Measurements from ENCODE around the gene AGBL4.
A peak's percentile ranks its signal among the peaks of the same experiment; 100 is the strongest.

The AGBL4 gene

GRCh38 chr1:48596046-48596445 is 1427.7 kb downstream of the AGBL4 start:
- Histone ChIP-seq H4K20me1 (no peaks in the 10 kb centered on the region), H3K9ac (no peak overlapping the region), H3K27ac (no peak overlapping the region), H3K4me2 (no peak overlapping the region), H3K4me3 (no peak overlapping the region), H3K27me3 (no peaks in the 10 kb centered on the region), H3K36me3 (no peaks in the 10 kb centered on the region), H3K4me1 (peaks cover 6% of the 10 kb centered on the region; the same call in 1 of the 2 replicates), H3K9me3 (no peaks in the 10 kb centered on the region)
- no peak for TF ChIP-seq Cebpa-rat (IDR thresholded peaks at IDR 0.05)

GRCh38 chr1:48595613-48596012 is 1428.1 kb downstream of the AGBL4 start:
- Histone ChIP-seq H4K20me1 (no peaks in the 10 kb centered on the region), H3K27ac (no peak overlapping the region), H3K4me3 (no peak overlapping the region), H3K27me3 (no peaks in the 10 kb centered on the region), H3K4me1 (peaks cover 6% of the 10 kb centered on the region; the same call in 1 of the 2 replicates), H3K4me2 (no peak overlapping the region), H3K9me3 (no peaks in the 10 kb centered on the region), H3K9ac (no peak overlapping the region), H3K36me3 (no peaks in the 10 kb centered on the region)
- TF ChIP-seq Cebpa-rat (IDR thresholded peaks at IDR 0.05), result no peak

- no peak overlapping the region for H3K27ac ChIP-seq
- H3K9me3 ChIP-seq, result no peaks in the 10 kb centered on the region
- no peaks in the 10 kb centered on the region for H3K36me3 ChIP-seq
- no peak overlapping the region for H3K4me3 ChIP-seq
- TF ChIP-seq Cebpa-rat (IDR thresholded peaks at IDR 0.05), result no peak
- peaks cover 10% of the 10 kb centered on the region; the same call in 1 of the 2 replicates for H3K4me1 ChIP-seq
- no peaks in the 10 kb centered on the region for H3K27me3 ChIP-seq
- no peak overlapping the region for H3K9ac ChIP-seq
- H4K20me1 ChIP-seq, result no peaks in the 10 kb centered on the region
- H3K4me2 ChIP-seq, result no peak overlapping the region
These were observed 1431.4 kb downstream of the AGBL4 start for GRCh38 chr1:48592330-48592729.

- no peaks in the 10 kb centered on the region for H3K9me3 ChIP-seq
- H3K27ac ChIP-seq, result no peak overlapping the region
- no peaks in the 10 kb centered on the region for H3K27me3 ChIP-seq
- H3K9ac ChIP-seq, result no peak overlapping the region
- no peak overlapping the region for H3K4me2 ChIP-seq
- no peaks in the 10 kb centered on the region for H3K36me3 ChIP-seq
- H3K4me1 ChIP-seq, result peaks cover 9% of the 10 kb centered on the region; the same call in 1 of the 2 replicates
- no peaks in the 10 kb centered on the region for H4K20me1 ChIP-seq
- TF ChIP-seq Cebpa-rat (IDR thresholded peaks at IDR 0.05), result no peak
- H3K4me3 ChIP-seq, result no peak overlapping the region
These were observed 1432.6 kb downstream of the AGBL4 start for GRCh38 chr1:48591181-48591580.

- H3K9ac ChIP-seq, result no peak overlapping the region
These were observed 1435.7 kb downstream of the AGBL4 start for GRCh38 chr1:48588061-48588460.

GRCh38 chr1:48582408-48582807 is 1441.3 kb downstream of the AGBL4 start:
- no peak for TF ChIP-seq Cebpa-rat (IDR thresholded peaks at IDR 0.05)
- Histone ChIP-seq H3K9me3 (no peaks in the 10 kb centered on the region), H3K36me3 (no peaks in the 10 kb centered on the region), H3K27me3 (no peaks in the 10 kb centered on the region), H4K20me1 (no peaks in the 10 kb centered on the region), H3K4me3 (no peak overlapping the region), H3K9ac (no peak overlapping the region), H3K27ac (no peak overlapping the region), H3K4me1 (peaks cover 7% of the 10 kb centered on the region), H3K4me2 (no peak overlapping the region)

More at GRCh38 chr1:48588061-48588460, 1435.7 kb downstream of the AGBL4 start:
- H3K36me3 ChIP-seq, result no peaks in the 10 kb centered on the region
- H3K4me2 ChIP-seq, result no peak overlapping the region
- no peak for TF ChIP-seq Cebpa-rat (IDR thresholded peaks at IDR 0.05)
- H3K27me3 ChIP-seq, result no peaks in the 10 kb centered on the region
- H3K4me3 ChIP-seq, result no peak overlapping the region
- no peaks in the 10 kb centered on the region for H4K20me1 ChIP-seq
- no peaks in the 10 kb centered on the region for H3K9me3 ChIP-seq
- no peak overlapping the region for H3K27ac ChIP-seq
- H3K4me1 ChIP-seq, result peaks cover 5% of the 10 kb centered on the region; the same call in 1 of the 2 replicates

- peaks cover 7% of the 10 kb centered on the region for H3K4me1 ChIP-seq
- H3K36me3 ChIP-seq, result no peaks in the 10 kb centered on the region
- H3K9ac ChIP-seq, result no peak overlapping the region
- no peak for TF ChIP-seq Cebpa-rat (IDR thresholded peaks at IDR 0.05)
- H3K4me2 ChIP-seq, result no peak overlapping the region
- H3K27ac ChIP-seq, result no peak overlapping the region
- H4K20me1 ChIP-seq, result no peaks in the 10 kb centered on the region
- no peaks in the 10 kb centered on the region for H3K9me3 ChIP-seq
- no peak overlapping the region for H3K4me3 ChIP-seq
- H3K27me3 ChIP-seq, result no peaks in the 10 kb centered on the region
These were observed 1442.5 kb downstream of the AGBL4 start for GRCh38 chr1:48581270-48581669.

GRCh38 chr1:48576565-48576964 is 1447.2 kb downstream of the AGBL4 start:
- Histone ChIP-seq H3K4me2 (no peak overlapping the region), H4K20me1 (no peaks in the 10 kb centered on the region), H3K9me3 (no peaks in the 10 kb centered on the region), H3K4me1 (peaks cover 40% of the 10 kb centered on the region), H3K27ac (no peak overlapping the region), H3K27me3 (no peaks in the 10 kb centered on the region), H3K36me3 (no peaks in the 10 kb centered on the region), H3K4me3 (no peak overlapping the region), H3K9ac (no peak overlapping the region)
- TF ChIP-seq Cebpa-rat (IDR thresholded peaks at IDR 0.05), result no peak

GRCh38 chr1:48572646-48573258 is 1451.0 kb downstream of the AGBL4 start:
- Histone ChIP-seq H3K4me1 (peaks cover 38% of the 10 kb centered on the region), H4K20me1 (no peaks in the 10 kb centered on the region), H3K27me3 (no peaks in the 10 kb centered on the region), H3K4me2 (no peak overlapping the region; the same call in 1 of the 2 replicates), H3K36me3 (no peaks in the 10 kb centered on the region), H3K9ac (no peak overlapping the region), H3K4me3 (no peak overlapping the region), H3K9me3 (no peaks in the 10 kb centered on the region), H3K27ac (no peak overlapping the region)
- TF ChIP-seq Cebpa-rat (IDR thresholded peaks at IDR 0.05), result no peak

GRCh38 chr1:48572134-48572533 is 1451.6 kb downstream of the AGBL4 start:
- TF ChIP-seq Cebpa-rat (IDR thresholded peaks at IDR 0.05), result no peak
- H3K27ac ChIP-seq, result no peak overlapping the region
- H3K4me2 ChIP-seq, result peak overlapping the region; percentile 19; the same call in 1 of the 2 replicates
- H3K27me3 ChIP-seq, result no peaks in the 10 kb centered on the region
- no peaks in the 10 kb centered on the region for H4K20me1 ChIP-seq
- H3K4me1 ChIP-seq, result peaks cover 38% of the 10 kb centered on the region
- H3K4me3 ChIP-seq, result no peak overlapping the region
- H3K36me3 ChIP-seq, result no peaks in the 10 kb centered on the region
- no peak overlapping the region for H3K9ac ChIP-seq
- no peaks in the 10 kb centered on the region for H3K9me3 ChIP-seq

All from BLaER1 (cell line).